PC-3 (cell line): ENCODE results near the gene BECN2. TPM values are rescaled to one million over a fixed set of nuclear protein-coding genes. Genes with fewer than 3 reads are reported as not detected.

Experiments
- ATAC-seq: fragments of 200-7000 bp; cut with Tn5 transposase; 2 replicates; pipeline ENCODE4 v1.9.1; 2020; ENCODE audit warnings: mild to moderate bottlenecking, moderate library complexity
- BruUV-seq: library from RNA; stranded (reverse); fragments of 400-500 nt; replicated peaks from 2 replicates; lab custom pipeline; 2021; lab: Mats Ljungman, UMichigan
- CTCF ChIA-PET: fragments of 300-600 bp; sonication (Branson Sonifier 250); formaldehyde crosslinking; loops from one replicate; lab custom pipeline; 2022; ENCODE audit warnings: antibody characterized with exemption; lab: Charles Lee
- POLR2A ChIA-PET: fragments of 300-600 bp; sonication (Branson Sonifier 250); formaldehyde crosslinking; loops from one replicate; lab custom pipeline; 2022; ENCODE audit warnings: antibody characterized with exemption; ENCODE audit not compliant: unreplicated experiment; lab: Charles Lee
- DNase-seq: peaks from one replicate; pipeline ENCODE4 v3.0.0-alpha.2; 2015
- H2AFZ ChIP-seq: fragments of 300-600 bp; sonication (generic); 2 replicates; pipeline ENCODE4 v1.6.0; 2016; ENCODE audit warnings: antibody characterized with exemption, low read length
- H3F3A ChIP-seq: fragments of 300-600 bp; sonication (generic); one replicate; pipeline ENCODE4 v1.6.0; 2017; ENCODE audit warnings: antibody characterized with exemption, low read length, control low read depth, mild to moderate bottlenecking; ENCODE audit not compliant: unreplicated experiment
- H3K27ac ChIP-seq: fragments of 300-600 bp; sonication (generic); 2 replicates; pipeline ENCODE4 v1.5.1; 2016; ENCODE audit warnings: mild to moderate bottlenecking, low read length
- H3K27me3 ChIP-seq: fragments of 300-600 bp; sonication (generic); 2 replicates; pipeline ENCODE4 v1.6.1; 2016; ENCODE audit warnings: low read length, mixed read lengths
- H3K36me3 ChIP-seq: fragments of 300-600 bp; sonication (generic); 2 replicates; pipeline ENCODE4 v1.6.1; 2016; ENCODE audit warnings: low read depth, mixed run types, low read length, mixed read lengths
- H3K4me1 ChIP-seq: fragments of 300-600 bp; sonication (generic); 2 replicates; pipeline ENCODE4 v1.5.1; 2016; ENCODE audit warnings: low read length; ENCODE audit not compliant: insufficient read depth
- H3K4me2 ChIP-seq: fragments of 300-600 bp; sonication (generic); 2 replicates; pipeline ENCODE4 v1.6.0; 2016; ENCODE audit warnings: low read length
- H3K4me3 ChIP-seq: fragments of 300-600 bp; sonication (generic); 2 replicates; pipeline ENCODE4 v1.5.1; 2016; ENCODE audit warnings: mild to moderate bottlenecking, low read length, mixed read lengths
- H3K79me2 ChIP-seq: fragments of 300-600 bp; sonication (generic); 2 replicates; pipeline ENCODE4 v1.6.1; 2017; ENCODE audit warnings: low read length, mixed read lengths
- H3K9ac ChIP-seq: fragments of 300-600 bp; sonication (generic); 2 replicates; pipeline ENCODE4 v1.6.0; 2016; ENCODE audit warnings: mild to moderate bottlenecking, low read length
- H3K9me2 ChIP-seq: fragments of 300-600 bp; sonication (generic); replicated peaks from 2 replicates; pipeline ENCODE4 v1.6.1; 2016; ENCODE audit warnings: mixed run types, low read length, mixed read lengths
- H3K9me3 ChIP-seq: fragments of 300-600 bp; sonication (generic); 2 replicates; pipeline ENCODE4 v1.6.1; 2016; ENCODE audit warnings: low read length, mixed read lengths
- H4K20me1 ChIP-seq: fragments of 300-600 bp; sonication (generic); 2 replicates; pipeline ENCODE4 v1.6.1; 2016; ENCODE audit warnings: low read length, mixed read lengths
- CTCF ChIP-seq: fragments of 300-600 bp; sonication (generic); conservative IDR thresholded peaks from 2 replicates; pipeline ENCODE4 v1.5.1; 2017; ENCODE audit warnings: antibody characterized with exemption, low read depth, mild to moderate bottlenecking, low read length
- EZH2 ChIP-seq: fragments of 300-600 bp; sonication (generic); IDR thresholded peaks from one replicate; pipeline ENCODE4 v1.6.1; 2017; ENCODE audit warnings: antibody characterized with exemption, mild to moderate bottlenecking, low read length; ENCODE audit not compliant: unreplicated experiment
- EZH2phosphoT487 ChIP-seq: fragments of 300-600 bp; sonication (generic); IDR thresholded peaks from 2 replicates; pipeline ENCODE4 v1.6.1; 2018; ENCODE audit warnings: mild to moderate bottlenecking, antibody characterized with exemption, low read length, borderline replicate concordance
- intact Hi-C: fragments of 100-400 bp; cut with micrococcal nuclease; formaldehyde crosslinking; loops from 2 replicates; pipeline ENCODE4 v1.9.0; 2023
- total RNA-seq: library from RNA; depleted of rRNA; stranded (reverse); fragments of >200 nt; gene quantifications from 2 replicates; pipeline ENCODE4 v1.2.3, GENCODE V29; 2014

BECN2 gene
- total RNA-seq, 1 experiment from 2014 or later = not detected

GRCh38 chr1:241917487-241917886, 40.1 kb upstream of the BECN2 start:
- no peak overlapping the region for H3K4me3 ChIP-seq
- TF ChIP-seq EZH2 = no peak
- TF ChIP-seq CTCF = no peak
- TF ChIP-seq EZH2phosphoT487 = no peak
- no peaks in the 10 kb centered on the region for H3F3A ChIP-seq
- intact Hi-C loops = no loop called here
- POLR2A ChIA-PET = no interaction called here
- DNase-seq (no peak), ATAC-seq (no peak)
- H3K79me2 ChIP-seq = no peaks in the 10 kb centered on the region
- H3K36me3 ChIP-seq = no peaks in the 10 kb centered on the region
- BruUV-seq = no TSS peak
- no peaks in the 10 kb centered on the region for H3K27me3 ChIP-seq
- CTCF ChIA-PET = no interaction called here
- no peaks in the 10 kb centered on the region for H3K9me3 ChIP-seq
- no peak overlapping the region for H3K4me2 ChIP-seq
- no peaks in the 10 kb centered on the region for H3K9me2 ChIP-seq
- H3K27ac ChIP-seq = no peak overlapping the region
- H2AFZ ChIP-seq = no peak overlapping the region
- H3K4me1 ChIP-seq = peaks cover 4% of the 10 kb centered on the region; the same call in 1 of the 2 replicates
- H4K20me1 ChIP-seq = no peaks in the 10 kb centered on the region
- H3K9ac ChIP-seq = no peak overlapping the region

- no peaks in the 10 kb centered on the region for H3K36me3 ChIP-seq
- POLR2A ChIA-PET = no interaction called here
- H3K9ac ChIP-seq = no peak overlapping the region
- H2AFZ ChIP-seq = peak overlapping the region; percentile 33; the same call in 1 of the 2 replicates
- no peaks in the 10 kb centered on the region for H3K9me2 ChIP-seq
- H3K4me2 ChIP-seq = no peak overlapping the region
- H3K9me3 ChIP-seq = no peaks in the 10 kb centered on the region
- no peaks in the 10 kb centered on the region for H3F3A ChIP-seq
- CTCF ChIA-PET = no interaction called here
- no peak for TF ChIP-seq EZH2
- no peak for TF ChIP-seq EZH2phosphoT487
- no peak for TF ChIP-seq CTCF
- BruUV-seq = no TSS peak
- peak; percentile 57 for DNase-seq
- no peak overlapping the region for H3K4me3 ChIP-seq
- H3K79me2 ChIP-seq = no peaks in the 10 kb centered on the region
- H4K20me1 ChIP-seq = no peaks in the 10 kb centered on the region
- ATAC-seq = peak; percentile 90
- H3K4me1 ChIP-seq = peaks cover 4% of the 10 kb centered on the region; the same call in 1 of the 2 replicates
- no peaks in the 10 kb centered on the region for H3K27me3 ChIP-seq
- intact Hi-C loops = no loop called here
- H3K27ac ChIP-seq = no peak overlapping the region
Measured at GRCh38 chr1:241918879-241919278, 38.7 kb upstream of the BECN2 start.

DNA sequence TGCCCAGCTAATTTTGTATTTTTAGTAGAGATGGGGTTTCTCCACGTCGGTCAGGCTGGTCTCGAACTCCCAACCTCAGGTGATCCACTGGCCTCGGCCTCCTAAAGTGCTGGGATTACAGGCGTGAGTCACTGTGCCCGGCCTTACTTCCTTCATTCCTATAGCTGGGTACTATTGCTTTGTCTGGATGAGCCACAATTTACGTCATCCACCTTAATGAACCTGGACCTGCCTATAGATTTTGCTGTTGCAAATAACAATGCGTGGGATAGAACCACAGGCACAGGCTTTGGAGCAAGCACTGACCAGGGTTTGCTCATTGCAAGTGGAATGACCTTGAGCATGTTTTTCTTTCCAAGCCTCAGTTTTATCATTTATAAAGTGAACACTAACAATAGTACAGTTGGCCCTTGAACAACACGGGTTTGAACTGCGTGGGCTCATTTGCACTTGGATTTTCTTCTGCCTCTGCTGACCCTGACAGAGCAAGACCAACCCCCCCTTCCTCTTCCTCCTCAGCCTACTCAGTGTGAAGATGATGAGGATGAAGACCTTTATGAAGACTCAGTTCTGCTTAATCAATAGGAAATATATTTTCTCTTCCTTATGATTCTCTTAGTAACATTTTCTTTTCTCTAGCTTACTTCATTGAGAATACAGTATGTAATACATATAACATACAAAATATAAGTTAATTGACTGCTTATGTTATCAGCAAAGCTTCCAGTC, 33.3 kb upstream of the BECN2 start:
- no peak overlapping the region for H2AFZ ChIP-seq
- H3F3A ChIP-seq = no peaks in the 10 kb centered on the region
- no peak overlapping the region for H3K27ac ChIP-seq
- POLR2A ChIA-PET = no interaction called here
- DNase-seq (no peak), ATAC-seq (no peak)
- no peak overlapping the region for H3K4me3 ChIP-seq
- CTCF ChIA-PET = no interaction called here
- intact Hi-C loops = no loop called here
- no peaks in the 10 kb centered on the region for H4K20me1 ChIP-seq
- no peak overlapping the region for H3K4me2 ChIP-seq
- no TSS peak for BruUV-seq
- H3K9me3 ChIP-seq = no peaks in the 10 kb centered on the region
- no peaks in the 10 kb centered on the region for H3K4me1 ChIP-seq
- H3K9ac ChIP-seq = no peak overlapping the region
- no peak for TF ChIP-seq EZH2phosphoT487
- no peak for TF ChIP-seq EZH2
- TF ChIP-seq CTCF = no peak
- H3K79me2 ChIP-seq = no peaks in the 10 kb centered on the region
- H3K36me3 ChIP-seq = no peaks in the 10 kb centered on the region
- no peaks in the 10 kb centered on the region for H3K9me2 ChIP-seq
- H3K27me3 ChIP-seq = no peaks in the 10 kb centered on the region
